Pancreas (tissue), 10 donors: Measurements from ENCODE around the gene KIF13A. TPM values are rescaled to one million over a fixed set of nuclear protein-coding genes. Genes with fewer than 3 reads are reported as not detected.

Experiments
- ATAC-seq, 4 donors: fragments of 200-7000 bp; cut with Tn5 transposase; one replicate each; pipeline versions ENCODE4 v1.8.0 to v1.9.1; 2020; ENCODE audit warnings: mild to moderate bottlenecking in 4 of 4, moderate library complexity in 4 of 4
- DNase-seq, 6 donors: peaks; one replicate each; pipeline ENCODE4 v3.0.0-alpha.2; 2020
- FAIRE-seq: peaks from 2 replicates; lab custom pipeline; 2012; peaks lifted over from hg19 to GRCh38; lab: Jason Lieb, UNC
- H3K27ac ChIP-seq, 4 donors: fragments of 200-600 bp; sonication (generic); 1 replicate in 3 of 4; 2 replicates in 1 of 4; pipeline versions ENCODE4 v1.5.0 to v1.8.0; 2020
- H3K27me3 ChIP-seq, 4 donors: fragments of 200-600 bp; one replicate each; pipeline ENCODE4 v1.8.0; 2021
- H3K36me3 ChIP-seq, 3 donors: fragments of 200-600 bp; sonication (generic) in 1 of 3; one replicate each; pipeline versions ENCODE4 v1.5.0 to v1.8.0; 2020 to 2021
- H3K4me1 ChIP-seq, 3 donors: fragments of 200-600 bp; one replicate each; pipeline ENCODE4 v1.8.0; 2021
- H3K4me3 ChIP-seq, 4 donors: fragments of 200-600 bp; sonication (generic) in 2 of 4; one replicate each; pipeline versions ENCODE4 v1.5.0 to v1.8.0; 2020 to 2021
- H3K9me3 ChIP-seq, 4 donors: fragments of 200-600 bp; one replicate each; pipeline ENCODE4 v1.8.0; 2021
- CTCF ChIP-seq, 4 donors: fragments of 200-600 bp; sonication (generic) in 3 of 4; IDR thresholded peaks; one replicate each; pipeline versions ENCODE4 v1.5.0 to v1.8.0; 2021; ENCODE audit warnings: antibody characterized with exemption in 4 of 4
- WGBS, 2 donors: extraction: QIAGEN DNeasy Blood & Tissue Kit; methylation state at CpG; one replicate each; pipeline ENCODE4 v1.1.7; 2013; 5-methylcytosine and 5-hydroxymethylcytosine counted together
- intact Hi-C, 3 donors: fragments of 100-400 bp; cut with DNase I; formaldehyde crosslinking; loops; one replicate each; pipeline versions ENCODE4 v1.11.1 to v1.14.2; 2022
- polyA plus RNA-seq, 2 donors: library from polyadenylated mRNA; stranded (reverse); fragments of 200-250 nt; gene quantifications; one replicate each; pipeline ENCODE4 v1.2.3, GENCODE V29; 2013
- total RNA-seq, 6 donors: library from RNA; stranded (reverse); fragmentation: NEBNext Ultra II Directional in 4 of 6; extraction: Animal tissue kit (Norgen Biotek cat#: 25700) in 4 of 6; gene quantifications; one replicate each; pipeline versions ENCODE4 v1.2.1 to v1.2.4, GENCODE V29; 2021 to 2023
- donor health status: healthy with polysubstance abuse.
- donor health status: DM: no; HTN: no; CAD: no; lungs with moderate emphysema.
- donor health status: DM: no; HTN: no; CAD: no.
- donor health status: control.
- donor health status: control.
- donor health status: Bipolar disorder and iron deficiency.
- donor health status: DM: yes; HTN: yes; CAD: no.
- donor health status: DM: no; HTN: no; CAD: no.
- donor health status: DM: no; HTN: no; CAD: no.
- donor health status: DM: yes; HTN: yes; CAD: no.

Gene KIF13A
- total and polyA plus RNA-seq, 8 donors = 7.3 to 18.1 (median 12.5) TPM

- no peak overlapping the region for H3K27ac ChIP-seq
- DNase-seq (no peak), FAIRE-seq (no peak), ATAC-seq (no peak)
- no peaks in the 10 kb centered on the region for H3K36me3 ChIP-seq
- 95 to 97% methylated on average over 11 of the region's 11 CpGs for WGBS, 2 donors
- H3K9me3 ChIP-seq = no peaks in the 10 kb centered on the region
- H3K4me1 ChIP-seq = peaks cover 0 to 7% (median 0%) of the 10 kb centered on the region in 3 donors
- H3K4me3 ChIP-seq = no peak overlapping the region
- intact Hi-C loops = no loop called here
- no peak for TF ChIP-seq CTCF (IDR thresholded peaks at IDR 0.05)
- H3K27me3 ChIP-seq = no peaks in the 10 kb centered on the region
Measured at GRCh38 chr6:17881085-17881858, 106.2 kb downstream of the KIF13A start.

GRCh38 chr6:17879184-17879583 lies 108.3 kb downstream of the KIF13A start:
- no peak for ATAC-seq
- 64 to 89% methylated on average over 2 of the region's 2 CpGs for WGBS, 2 donors
- intact Hi-C loops = no loop called here
- Histone ChIP-seq H3K27me3 (no peaks in the 10 kb centered on the region), H3K27ac (no peak overlapping the region), H3K9me3 (no peaks in the 10 kb centered on the region), H3K36me3 (no peaks in the 10 kb centered on the region), H3K4me3 (no peak overlapping the region), H3K4me1 (no peaks in the 10 kb centered on the region)
- no peak for TF ChIP-seq CTCF (IDR thresholded peaks at IDR 0.05)
- no peak for DNase-seq
- FAIRE-seq = no peak

- DNase-seq (no peak), FAIRE-seq (no peak), ATAC-seq (no peak)
- no peak for TF ChIP-seq CTCF (IDR thresholded peaks at IDR 0.05)
- Histone ChIP-seq H3K4me1 (no peaks in the 10 kb centered on the region), H3K27me3 (no peaks in the 10 kb centered on the region), H3K9me3 (no peaks in the 10 kb centered on the region), H3K27ac (no peak overlapping the region), H3K36me3 (no peaks in the 10 kb centered on the region), H3K4me3 (no peak overlapping the region)
- intact Hi-C loops = no loop called here
- WGBS, 2 donors = 72 to 78% methylated on average over 1 of the region's 1 CpG
Measured at GRCh38 chr6:17878734-17879133, 108.7 kb downstream of the KIF13A start.

- Histone ChIP-seq H3K27me3 (no peaks in the 10 kb centered on the region), H3K4me1 (no peaks in the 10 kb centered on the region), H3K4me3 (no peak overlapping the region), H3K9me3 (no peaks in the 10 kb centered on the region), H3K36me3 (no peaks in the 10 kb centered on the region), H3K27ac (no peak overlapping the region)
- ATAC-seq (no peak), DNase-seq (no peak), FAIRE-seq (no peak)
- WGBS, 2 donors = 90 to 97% methylated on average over 3 of the region's 3 CpGs
- intact Hi-C loops = no loop called here
- TF ChIP-seq CTCF (IDR thresholded peaks at IDR 0.05) = no peak
Measured at GRCh38 chr6:17877895-17878440, 109.5 kb downstream of the KIF13A start.
